Limb (tissue), 2 donors: ENCODE measurements around the gene OAT.
"Not testable (repeated sequence)": the region's sequence is repeated elsewhere in the genome, so short reads cannot be mapped to it uniquely, and the experiment has no call there.

ENCODE experiments used
- DNase-seq, 2 donors: peaks; one replicate each; pipeline ENCODE4 v3.0.0-alpha.2; 2016; ENCODE audit errors: extremely low spot score in 2 of 2

OAT gene

GRCh38 chr10:124447751-124448466 lies 29.2 kb upstream of the OAT start:
- peak in 1 of 2 donors; percentile 50 for DNase-seq

GRCh38 chr10:124446830-124447750 lies 28.4 kb upstream of the OAT start:
- DNase-seq, result no peak

- not testable (repeated sequence) for DNase-seq
Measured at GRCh38 chr10:124441694-124442093, 23.0 kb upstream of the OAT start.

- DNase-seq, result no peak
Measured at GRCh38 chr10:124436191-124436638, 17.5 kb upstream of the OAT start.

GRCh38 chr10:124435683-124436082 lies 17.0 kb upstream of the OAT start:
- not testable (repeated sequence) for DNase-seq

- no peak for DNase-seq
Measured at GRCh38 chr10:124433461-124433860, 14.7 kb upstream of the OAT start.

GRCh38 chr10:124430077-124430476 lies 11.4 kb upstream of the OAT start:
- DNase-seq, result no peak

GRCh38 chr10:124429576-124429975 lies 10.9 kb upstream of the OAT start:
- DNase-seq, result no peak

GRCh38 chr10:124428207-124428777 lies 9.6 kb upstream of the OAT start:
- no peak for DNase-seq

- no peak for DNase-seq
Measured at GRCh38 chr10:124425227-124425962, 6.7 kb upstream of the OAT start.

- DNase-seq, result no peak
Measured at GRCh38 chr10:124423813-124424212, 5.1 kb upstream of the OAT start.

GRCh38 chr10:124422742-124423141 lies 4.0 kb upstream of the OAT start:
- DNase-seq, result no peak

GRCh38 chr10:124420254-124420653 lies 1.5 kb upstream of the OAT start:
- DNase-seq, result no peak

GRCh38 chr10:124419635-124420034 lies 912 bp upstream of the OAT start:
- no peak for DNase-seq

- DNase-seq, result peak; percentile 38 to 83
Measured at GRCh38 chr10:124417895-124418725, 613 bp downstream of the OAT start.

GRCh38 chr10:124416733-124417132 lies 2.0 kb downstream of the OAT start:
- DNase-seq, result no peak

GRCh38 chr10:124415210-124415609 lies 3.5 kb downstream of the OAT start:
- peak in 1 of 2 donors; percentile 18 for DNase-seq

GRCh38 chr10:124414076-124414475 lies 4.6 kb downstream of the OAT start:
- peak in 1 of 2 donors; percentile 27 for DNase-seq

- no peak for DNase-seq
Measured at GRCh38 chr10:124409696-124410095, 9.0 kb downstream of the OAT start.

GRCh38 chr10:124408357-124408756 lies 10.4 kb downstream of the OAT start:
- DNase-seq, result no peak

GRCh38 chr10:124407456-124407855 lies 11.3 kb downstream of the OAT start:
- no peak for DNase-seq
